ENCODE measurements around the gene ZNF408. TPM values are rescaled to one million over a fixed set of nuclear protein-coding genes. Genes with fewer than 3 reads are reported as not detected.

ZNF408 gene
- polyA plus RNA-seq, 1 donor, result 9.5 TPM

GRCh38 chr11:46725338-46726205 is 24.7 kb downstream of the ZNF408 start:
- no peak for DNase-seq
- no peaks in the 10 kb centered on the region for H3K36me3 ChIP-seq (ENCODE audit: control insufficient read depth, insufficient read depth, low read length)
- H3K27ac ChIP-seq (ENCODE audit: low read length), result no peak overlapping the region
- WGBS (ENCODE audit: insufficient coverage, low lambda C conversion rate), result no CpG with 5 or more reads among the region's 19 CpGs
- no peaks in the 10 kb centered on the region for H3K27me3 ChIP-seq (ENCODE audit: control insufficient read depth, insufficient read depth, low read length)
- H3K4me1 ChIP-seq (ENCODE audit: control insufficient read depth, insufficient read depth, low read length), result no peaks in the 10 kb centered on the region
- no peaks in the 10 kb centered on the region for H3K9me3 ChIP-seq (ENCODE audit: control insufficient read depth, low read depth, low read length)
- no peak overlapping the region for H3K4me3 ChIP-seq (ENCODE audit: low read length)

GRCh38 chr11:46726206-46726862 is 25.5 kb downstream of the ZNF408 start:
- 100% methylated on average over 7 of the region's 26 CpGs for WGBS (ENCODE audit: insufficient coverage, low lambda C conversion rate)
- Histone ChIP-seq H3K27ac (ENCODE audit: low read length) (no peak overlapping the region), H3K27me3 (ENCODE audit: control insufficient read depth, insufficient read depth, low read length) (no peaks in the 10 kb centered on the region), H3K9me3 (ENCODE audit: control insufficient read depth, low read depth, low read length) (no peaks in the 10 kb centered on the region), H3K4me1 (ENCODE audit: control insufficient read depth, insufficient read depth, low read length) (no peaks in the 10 kb centered on the region), H3K4me3 (ENCODE audit: low read length) (no peak overlapping the region), H3K36me3 (ENCODE audit: control insufficient read depth, insufficient read depth, low read length) (no peaks in the 10 kb centered on the region)
- DNase-seq, result no peak

- no peaks in the 10 kb centered on the region for H3K4me1 ChIP-seq (ENCODE audit: control insufficient read depth, insufficient read depth, low read length)
- no peaks in the 10 kb centered on the region for H3K36me3 ChIP-seq (ENCODE audit: control insufficient read depth, insufficient read depth, low read length)
- H3K9me3 ChIP-seq (ENCODE audit: control insufficient read depth, low read depth, low read length), result no peaks in the 10 kb centered on the region
- DNase-seq, result no peak
- H3K27ac ChIP-seq (ENCODE audit: low read length), result no peak overlapping the region
- no peak overlapping the region for H3K4me3 ChIP-seq (ENCODE audit: low read length)
- WGBS (ENCODE audit: insufficient coverage, low lambda C conversion rate), result no CpG with 5 or more reads among the region's 17 CpGs
- no peaks in the 10 kb centered on the region for H3K27me3 ChIP-seq (ENCODE audit: control insufficient read depth, insufficient read depth, low read length)
Observed at GRCh38 chr11:46727952-46728658, 27.3 kb downstream of the ZNF408 start.

- H3K9me3 ChIP-seq (ENCODE audit: control insufficient read depth, low read depth, low read length), result no peaks in the 10 kb centered on the region
- H3K4me1 ChIP-seq (ENCODE audit: control insufficient read depth, insufficient read depth, low read length), result no peaks in the 10 kb centered on the region
- no peaks in the 10 kb centered on the region for H3K36me3 ChIP-seq (ENCODE audit: control insufficient read depth, insufficient read depth, low read length)
- no peak overlapping the region for H3K27ac ChIP-seq (ENCODE audit: low read length)
- no peaks in the 10 kb centered on the region for H3K27me3 ChIP-seq (ENCODE audit: control insufficient read depth, insufficient read depth, low read length)
- DNase-seq, result no peak
- no peak overlapping the region for H3K4me3 ChIP-seq (ENCODE audit: low read length)
- WGBS (ENCODE audit: insufficient coverage, low lambda C conversion rate), result no CpG with 5 or more reads among the region's 9 CpGs
Observed at GRCh38 chr11:46728659-46729040, 27.8 kb downstream of the ZNF408 start.

- Histone ChIP-seq H3K27ac (ENCODE audit: low read length) (no peak overlapping the region), H3K4me1 (ENCODE audit: control insufficient read depth, insufficient read depth, low read length) (no peaks in the 10 kb centered on the region), H3K4me3 (ENCODE audit: low read length) (no peak overlapping the region), H3K36me3 (ENCODE audit: control insufficient read depth, insufficient read depth, low read length) (no peaks in the 10 kb centered on the region), H3K27me3 (ENCODE audit: control insufficient read depth, insufficient read depth, low read length) (no peaks in the 10 kb centered on the region), H3K9me3 (ENCODE audit: control insufficient read depth, low read depth, low read length) (no peaks in the 10 kb centered on the region)
- DNase-seq, result no peak
- WGBS (ENCODE audit: insufficient coverage, low lambda C conversion rate), result no CpG with 5 or more reads among the region's 24 CpGs
Observed at GRCh38 chr11:46729110-46730027, 28.5 kb downstream of the ZNF408 start.

- WGBS (ENCODE audit: insufficient coverage, low lambda C conversion rate), result 100% methylated on average over 1 of the region's 4 CpGs
- Histone ChIP-seq H3K9me3 (ENCODE audit: control insufficient read depth, low read depth, low read length) (no peaks in the 10 kb centered on the region), H3K4me1 (ENCODE audit: control insufficient read depth, insufficient read depth, low read length) (no peaks in the 10 kb centered on the region), H3K36me3 (ENCODE audit: control insufficient read depth, insufficient read depth, low read length) (no peaks in the 10 kb centered on the region), H3K27me3 (ENCODE audit: control insufficient read depth, insufficient read depth, low read length) (no peaks in the 10 kb centered on the region), H3K4me3 (ENCODE audit: low read length) (no peak overlapping the region), H3K27ac (ENCODE audit: low read length) (no peak overlapping the region)
- DNase-seq, result no peak
Observed at GRCh38 chr11:46731545-46731944, 30.7 kb downstream of the ZNF408 start.

GRCh38 chr11:46733234-46733633 is 32.4 kb downstream of the ZNF408 start:
- H3K36me3 ChIP-seq (ENCODE audit: control insufficient read depth, insufficient read depth, low read length), result no peaks in the 10 kb centered on the region
- no CpG with 5 or more reads among the region's 1 CpG for whole genome bisulfite sequencing (ENCODE audit: insufficient coverage, low lambda C conversion rate)
- no peak for DNase-seq
- H3K9me3 ChIP-seq (ENCODE audit: control insufficient read depth, low read depth, low read length), result no peaks in the 10 kb centered on the region
- H3K4me3 ChIP-seq (ENCODE audit: low read length), result no peak overlapping the region
- no peaks in the 10 kb centered on the region for H3K4me1 ChIP-seq (ENCODE audit: control insufficient read depth, insufficient read depth, low read length)
- no peaks in the 10 kb centered on the region for H3K27me3 ChIP-seq (ENCODE audit: control insufficient read depth, insufficient read depth, low read length)
- H3K27ac ChIP-seq (ENCODE audit: low read length), result no peak overlapping the region

GRCh38 chr11:46736146-46736545 is 35.3 kb downstream of the ZNF408 start:
- Histone ChIP-seq H3K4me1 (ENCODE audit: control insufficient read depth, insufficient read depth, low read length) (peaks cover 2% of the 10 kb centered on the region), H3K9me3 (ENCODE audit: control insufficient read depth, low read depth, low read length) (no peaks in the 10 kb centered on the region), H3K36me3 (ENCODE audit: control insufficient read depth, insufficient read depth, low read length) (peaks cover 5% of the 10 kb centered on the region), H3K27me3 (ENCODE audit: control insufficient read depth, insufficient read depth, low read length) (no peaks in the 10 kb centered on the region), H3K4me3 (ENCODE audit: low read length) (no peak overlapping the region), H3K27ac (ENCODE audit: low read length) (no peak overlapping the region)
- no peak for DNase-seq
- no CpG with 5 or more reads among the region's 7 CpGs for WGBS (ENCODE audit: insufficient coverage, low lambda C conversion rate)

GRCh38 chr11:46736615-46737014 is 35.8 kb downstream of the ZNF408 start:
- DNase-seq, result no peak
- H3K27me3 ChIP-seq (ENCODE audit: control insufficient read depth, insufficient read depth, low read length), result no peaks in the 10 kb centered on the region
- peaks cover 10% of the 10 kb centered on the region for H3K36me3 ChIP-seq (ENCODE audit: control insufficient read depth, insufficient read depth, low read length)
- no peak overlapping the region for H3K4me3 ChIP-seq (ENCODE audit: low read length)
- no peaks in the 10 kb centered on the region for H3K9me3 ChIP-seq (ENCODE audit: control insufficient read depth, low read depth, low read length)
- peaks cover 2% of the 10 kb centered on the region for H3K4me1 ChIP-seq (ENCODE audit: control insufficient read depth, insufficient read depth, low read length)
- 83% methylated on average over 1 of the region's 5 CpGs for WGBS (ENCODE audit: insufficient coverage, low lambda C conversion rate)
- H3K27ac ChIP-seq (ENCODE audit: low read length), result no peak overlapping the region

GRCh38 chr11:46737699-46738098 is 36.9 kb downstream of the ZNF408 start:
- H3K4me3 ChIP-seq (ENCODE audit: low read length), result no peak overlapping the region
- WGBS (ENCODE audit: insufficient coverage, low lambda C conversion rate), result 90% methylated on average over 2 of the region's 11 CpGs
- H3K27me3 ChIP-seq (ENCODE audit: control insufficient read depth, insufficient read depth, low read length), result no peaks in the 10 kb centered on the region
- peaks cover 2% of the 10 kb centered on the region for H3K4me1 ChIP-seq (ENCODE audit: control insufficient read depth, insufficient read depth, low read length)
- no peak for DNase-seq
- H3K9me3 ChIP-seq (ENCODE audit: control insufficient read depth, low read depth, low read length), result no peaks in the 10 kb centered on the region
- H3K36me3 ChIP-seq (ENCODE audit: control insufficient read depth, insufficient read depth, low read length), result peaks cover 21% of the 10 kb centered on the region
- no peak overlapping the region for H3K27ac ChIP-seq (ENCODE audit: low read length)

Data from large intestine (tissue), 3 donors.